ENCODE measurements around the gene VPS50. TPM values are rescaled to one million over a fixed set of nuclear protein-coding genes. Genes with fewer than 3 reads are reported as not detected.
"Not testable (repeated sequence)": the region's sequence is repeated elsewhere in the genome, so short reads cannot be mapped to it uniquely, and the experiment has no call there.

The VPS50 gene
- total and polyA plus RNA-seq, 9 donors: 7.7 to 28.6 (median 23.0) TPM

DNA sequence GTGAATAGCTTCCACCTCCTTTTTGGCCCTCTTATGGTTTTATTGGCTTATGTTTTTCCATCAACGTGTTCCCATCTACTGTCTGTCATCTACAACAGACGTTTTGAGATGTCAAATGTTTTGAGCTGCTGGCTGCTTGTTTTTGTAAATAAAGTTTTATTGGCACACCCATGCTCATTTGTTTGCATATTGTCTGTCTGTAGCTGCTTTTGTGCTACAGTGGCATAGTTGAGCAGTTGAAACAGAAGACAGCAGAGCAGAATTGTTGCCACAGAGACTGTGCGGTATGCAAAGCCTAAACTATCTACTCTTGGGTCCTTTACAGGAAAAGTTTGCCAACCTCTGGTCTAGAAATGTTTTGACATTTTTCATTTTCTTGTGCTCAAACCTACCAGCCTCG, 88.7 kb downstream of the VPS50 start:
- no peak for DNase-seq
- no peak overlapping the region for H3K27ac ChIP-seq
- H3K9me3 ChIP-seq: no peaks in the 10 kb centered on the region
- TF ChIP-seq POLR2A (IDR thresholded peaks at IDR 0.05): no peak
- TF ChIP-seq EP300 (IDR thresholded peaks at IDR 0.05): no peak
- TF ChIP-seq, protein P1, sequence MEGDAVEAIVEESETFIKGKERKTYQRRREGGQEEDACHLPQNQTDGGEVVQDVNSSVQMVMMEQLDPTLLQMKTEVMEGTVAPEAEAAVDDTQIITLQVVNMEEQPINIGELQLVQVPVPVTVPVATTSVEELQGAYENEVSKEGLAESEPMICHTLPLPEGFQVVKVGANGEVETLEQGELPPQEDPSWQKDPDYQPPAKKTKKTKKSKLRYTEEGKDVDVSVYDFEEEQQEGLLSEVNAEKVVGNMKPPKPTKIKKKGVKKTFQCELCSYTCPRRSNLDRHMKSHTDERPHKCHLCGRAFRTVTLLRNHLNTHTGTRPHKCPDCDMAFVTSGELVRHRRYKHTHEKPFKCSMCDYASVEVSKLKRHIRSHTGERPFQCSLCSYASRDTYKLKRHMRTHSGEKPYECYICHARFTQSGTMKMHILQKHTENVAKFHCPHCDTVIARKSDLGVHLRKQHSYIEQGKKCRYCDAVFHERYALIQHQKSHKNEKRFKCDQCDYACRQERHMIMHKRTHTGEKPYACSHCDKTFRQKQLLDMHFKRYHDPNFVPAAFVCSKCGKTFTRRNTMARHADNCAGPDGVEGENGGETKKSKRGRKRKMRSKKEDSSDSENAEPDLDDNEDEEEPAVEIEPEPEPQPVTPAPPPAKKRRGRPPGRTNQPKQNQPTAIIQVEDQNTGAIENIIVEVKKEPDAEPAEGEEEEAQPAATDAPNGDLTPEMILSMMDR (IDR thresholded peaks at IDR 0.05): no peak
- no peaks in the 10 kb centered on the region for H3K36me3 ChIP-seq
- no peaks in the 10 kb centered on the region for H3K4me1 ChIP-seq (ENCODE audit: insufficient read depth)
- no peaks in the 10 kb centered on the region for H3K27me3 ChIP-seq
- no peak overlapping the region for H3K4me3 ChIP-seq
- WGBS, 3 donors: 89 to 92% (median 90%) methylated on average over 4 of the region's 4 CpGs
- intact Hi-C loops (cut with DNase I): no loop called here

DNA sequence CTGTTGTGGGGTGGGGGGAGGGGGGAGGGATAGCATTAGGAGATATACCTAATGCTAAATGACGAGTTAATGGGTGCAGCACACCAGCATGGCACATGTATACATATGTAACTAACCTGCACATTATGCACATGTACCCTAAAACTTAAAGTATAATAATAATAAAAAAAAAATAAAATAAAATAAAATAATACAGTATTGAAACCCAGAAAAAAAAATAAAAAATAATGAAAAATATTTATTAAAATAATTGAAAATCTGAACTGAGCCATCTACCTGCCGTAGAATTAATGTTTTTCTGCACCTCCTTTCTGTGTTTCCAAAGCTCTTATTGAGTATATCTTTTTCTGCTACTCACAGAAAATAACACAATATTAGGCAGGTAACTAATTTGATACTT, 94.1 kb downstream of the VPS50 start:
- H3K9me3 ChIP-seq; H3K27me3 ChIP-seq; DNase-seq; H3K4me3 ChIP-seq; H3K36me3 ChIP-seq; intact Hi-C loops (cut with DNase I); H3K27ac ChIP-seq; H3K4me1 ChIP-seq (ENCODE audit: insufficient read depth): not testable (repeated sequence)
- WGBS, 3 donors: 96 to 99% (median 98%) methylated on average over 1 to 2 of the region's 2 CpGs

GRCh38 chr7:93327006-93327633, 95.0 kb downstream of the VPS50 start:
- Histone ChIP-seq H3K4me1 (ENCODE audit: insufficient read depth) (no peaks in the 10 kb centered on the region), H3K27me3 (peaks cover 3% of the 10 kb centered on the region), H3K27ac (no peak overlapping the region), H3K4me3 (no peak overlapping the region), H3K9me3 (no peaks in the 10 kb centered on the region), H3K36me3 (no peaks in the 10 kb centered on the region)
- 75 to 83% (median 78%) methylated on average over 3 of the region's 3 CpGs for WGBS, 3 donors
- no peak for DNase-seq
- TF ChIP-seq, protein P1 (IDR thresholded peaks at IDR 0.05): no peak
- TF ChIP-seq POLR2A (IDR thresholded peaks at IDR 0.05) (no peak), EP300 (IDR thresholded peaks at IDR 0.05) (no peak)
- intact Hi-C loops (cut with DNase I): no loop called here

GRCh38 chr7:93331706-93332105, 99.5 kb downstream of the VPS50 start:
- Histone ChIP-seq H3K9me3 (no peaks in the 10 kb centered on the region), H3K27ac (no peak overlapping the region), H3K36me3 (no peaks in the 10 kb centered on the region), H3K4me1 (ENCODE audit: insufficient read depth) (no peaks in the 10 kb centered on the region), H3K27me3 (peaks cover 3% of the 10 kb centered on the region), H3K4me3 (no peak overlapping the region)
- TF ChIP-seq, protein P1 (IDR thresholded peaks at IDR 0.05): no peak
- no peak for TF ChIP-seq EP300 (IDR thresholded peaks at IDR 0.05)
- TF ChIP-seq POLR2A (IDR thresholded peaks at IDR 0.05): no peak
- intact Hi-C loops (cut with DNase I): no loop called here
- no peak for DNase-seq
- WGBS, 3 donors: 76 to 91% (median 85%) methylated on average over 3 of the region's 3 CpGs

DNA sequence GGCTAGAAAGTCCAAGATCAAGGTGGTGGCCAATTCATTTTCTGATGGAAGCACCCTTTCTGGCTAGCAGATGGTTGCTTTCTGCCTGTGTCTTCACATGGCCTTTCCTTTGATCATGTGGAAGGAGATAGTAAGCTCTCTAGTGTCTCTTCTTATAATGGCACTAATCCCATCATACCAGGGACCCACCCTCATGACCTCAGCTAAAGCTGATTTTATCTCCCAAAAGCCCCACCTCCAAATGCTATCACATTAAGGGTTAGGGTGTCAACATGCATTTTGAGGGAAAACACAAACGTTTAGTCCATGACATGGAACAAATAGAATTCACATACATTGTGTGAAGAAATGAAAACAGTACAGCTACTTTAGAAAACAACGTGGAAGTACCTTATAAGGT, 100.0 kb downstream of the VPS50 start:
- no peaks in the 10 kb centered on the region for H3K36me3 ChIP-seq
- no peaks in the 10 kb centered on the region for H3K9me3 ChIP-seq
- H3K27ac ChIP-seq: no peak overlapping the region
- TF ChIP-seq EP300 (IDR thresholded peaks at IDR 0.05): no peak
- TF ChIP-seq, protein P1 (IDR thresholded peaks at IDR 0.05): no peak
- no peak for TF ChIP-seq POLR2A (IDR thresholded peaks at IDR 0.05)
- no peak for DNase-seq
- no peak overlapping the region for H3K4me3 ChIP-seq
- intact Hi-C loops (cut with DNase I): no loop called here
- 83 to 90% (median 89%) methylated on average over 2 of the region's 2 CpGs for WGBS, 3 donors
- peaks cover 3% of the 10 kb centered on the region for H3K27me3 ChIP-seq
- no peaks in the 10 kb centered on the region for H3K4me1 ChIP-seq (ENCODE audit: insufficient read depth)
